SU-DHL-6 (cell line): Measurements from ENCODE around the gene CCNY.

ENCODE experiments used
- CTCF ChIP-seq: fragments of 200-600 bp; sonication (generic); IDR thresholded peaks from one replicate; pipeline ENCODE4 v1.5.1; 2017; ENCODE audit warnings: antibody characterized with exemption, mild to moderate bottlenecking, low read length, moderate library complexity; ENCODE audit not compliant: insufficient read depth, poor library complexity, severe bottlenecking
- EZH2phosphoT487 ChIP-seq: fragments of 200-600 bp; sonication (generic), shearing (Covaris generic); conservative IDR thresholded peaks from 2 replicates; pipeline ENCODE4 v1.6.1; 2018; ENCODE audit warnings: mild to moderate bottlenecking, antibody characterized with exemption, low read length, moderate library complexity, mixed read lengths

- no peak for TF ChIP-seq CTCF
- TF ChIP-seq EZH2phosphoT487 = no peak
Observed at GRCh38 chr10:35341521-35341920, 5.2 kb downstream of the CCNY start.
